GM12801 (cell line): Measurements from ENCODE around the gene CACUL1.

Source experiments
- TF ChIP-seq, protein P1 (sequence below): IDR thresholded peaks from one replicate; pipeline ENCODE4 v1.5.1; 2011; ENCODE audit warnings: control low read depth; ENCODE audit not compliant: insufficient read length; ENCODE audit errors: extremely low read depth

Gene CACUL1

DNA sequence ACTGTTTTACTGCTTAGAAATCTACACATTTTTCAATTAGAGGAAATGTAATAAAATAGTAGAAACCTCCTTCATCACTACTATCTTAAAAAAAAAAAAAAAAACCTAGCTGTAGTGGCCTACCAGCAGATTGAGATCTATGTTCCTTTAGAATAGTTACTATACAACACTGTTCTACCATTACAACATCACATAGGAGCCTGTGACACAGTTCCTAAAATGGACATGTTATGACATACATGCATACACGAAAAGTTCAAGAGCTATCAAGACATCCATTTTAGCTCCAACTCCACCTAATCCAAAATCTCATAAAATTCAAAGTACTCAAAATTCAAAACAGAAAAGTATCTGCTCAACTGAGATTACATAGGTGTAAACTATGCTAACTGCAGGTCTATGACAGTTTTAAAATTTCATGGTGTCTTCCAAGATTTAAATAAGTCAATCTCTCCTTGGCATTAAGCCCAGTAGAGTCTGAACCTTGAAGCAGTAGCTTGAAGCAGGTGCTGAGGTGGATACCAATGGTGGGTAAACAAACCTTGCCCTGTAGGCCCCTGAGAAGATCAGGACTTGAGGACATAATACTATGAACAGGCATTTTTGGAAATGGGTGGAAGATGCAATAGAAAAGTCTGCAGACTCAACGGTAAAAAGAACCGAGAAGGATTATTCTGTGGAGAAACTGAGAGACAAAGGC lies 17.0 kb downstream of the CACUL1 start:
- TF ChIP-seq, protein P1, sequence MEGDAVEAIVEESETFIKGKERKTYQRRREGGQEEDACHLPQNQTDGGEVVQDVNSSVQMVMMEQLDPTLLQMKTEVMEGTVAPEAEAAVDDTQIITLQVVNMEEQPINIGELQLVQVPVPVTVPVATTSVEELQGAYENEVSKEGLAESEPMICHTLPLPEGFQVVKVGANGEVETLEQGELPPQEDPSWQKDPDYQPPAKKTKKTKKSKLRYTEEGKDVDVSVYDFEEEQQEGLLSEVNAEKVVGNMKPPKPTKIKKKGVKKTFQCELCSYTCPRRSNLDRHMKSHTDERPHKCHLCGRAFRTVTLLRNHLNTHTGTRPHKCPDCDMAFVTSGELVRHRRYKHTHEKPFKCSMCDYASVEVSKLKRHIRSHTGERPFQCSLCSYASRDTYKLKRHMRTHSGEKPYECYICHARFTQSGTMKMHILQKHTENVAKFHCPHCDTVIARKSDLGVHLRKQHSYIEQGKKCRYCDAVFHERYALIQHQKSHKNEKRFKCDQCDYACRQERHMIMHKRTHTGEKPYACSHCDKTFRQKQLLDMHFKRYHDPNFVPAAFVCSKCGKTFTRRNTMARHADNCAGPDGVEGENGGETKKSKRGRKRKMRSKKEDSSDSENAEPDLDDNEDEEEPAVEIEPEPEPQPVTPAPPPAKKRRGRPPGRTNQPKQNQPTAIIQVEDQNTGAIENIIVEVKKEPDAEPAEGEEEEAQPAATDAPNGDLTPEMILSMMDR, result no peak

DNA sequence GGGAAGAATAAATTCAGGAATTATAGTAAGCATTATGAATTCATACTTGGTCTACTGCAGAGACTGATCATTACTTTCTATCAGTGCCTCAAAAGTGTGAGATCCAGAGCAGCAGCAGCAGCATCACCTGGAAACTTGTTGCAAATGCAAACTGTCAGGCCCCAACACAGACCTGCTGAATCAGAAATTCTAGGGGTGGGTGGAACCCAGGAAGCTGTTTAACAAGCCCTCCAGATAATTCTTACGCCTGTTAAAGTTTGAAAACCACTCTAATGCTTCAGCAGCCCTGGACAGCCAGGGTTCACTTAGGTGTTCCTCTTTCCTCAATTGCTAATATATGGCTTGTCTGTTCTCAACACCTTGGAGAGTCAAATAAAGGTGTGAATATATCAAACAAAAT lies 19.5 kb downstream of the CACUL1 start:
- TF ChIP-seq, protein P1, result no peak

DNA sequence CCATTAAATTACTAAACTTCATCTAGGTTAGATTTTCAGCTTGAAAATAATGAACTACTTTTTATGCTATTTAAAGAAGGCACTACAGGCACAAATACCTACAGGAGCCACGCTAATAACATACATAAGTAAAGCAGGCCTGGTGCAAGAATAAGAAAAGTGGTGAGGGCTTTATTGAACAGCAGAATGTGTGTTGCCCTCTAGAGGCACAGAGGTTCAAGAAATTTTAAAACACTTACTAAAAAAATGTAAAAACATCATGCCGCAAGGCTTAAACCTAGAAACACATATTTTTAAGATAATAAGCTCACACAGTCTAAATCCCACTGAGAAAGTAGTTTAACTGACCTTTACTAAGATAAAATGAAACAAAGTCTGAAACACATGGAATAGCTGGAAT lies 20.3 kb downstream of the CACUL1 start:
- TF ChIP-seq, protein P1, result no peak

DNA sequence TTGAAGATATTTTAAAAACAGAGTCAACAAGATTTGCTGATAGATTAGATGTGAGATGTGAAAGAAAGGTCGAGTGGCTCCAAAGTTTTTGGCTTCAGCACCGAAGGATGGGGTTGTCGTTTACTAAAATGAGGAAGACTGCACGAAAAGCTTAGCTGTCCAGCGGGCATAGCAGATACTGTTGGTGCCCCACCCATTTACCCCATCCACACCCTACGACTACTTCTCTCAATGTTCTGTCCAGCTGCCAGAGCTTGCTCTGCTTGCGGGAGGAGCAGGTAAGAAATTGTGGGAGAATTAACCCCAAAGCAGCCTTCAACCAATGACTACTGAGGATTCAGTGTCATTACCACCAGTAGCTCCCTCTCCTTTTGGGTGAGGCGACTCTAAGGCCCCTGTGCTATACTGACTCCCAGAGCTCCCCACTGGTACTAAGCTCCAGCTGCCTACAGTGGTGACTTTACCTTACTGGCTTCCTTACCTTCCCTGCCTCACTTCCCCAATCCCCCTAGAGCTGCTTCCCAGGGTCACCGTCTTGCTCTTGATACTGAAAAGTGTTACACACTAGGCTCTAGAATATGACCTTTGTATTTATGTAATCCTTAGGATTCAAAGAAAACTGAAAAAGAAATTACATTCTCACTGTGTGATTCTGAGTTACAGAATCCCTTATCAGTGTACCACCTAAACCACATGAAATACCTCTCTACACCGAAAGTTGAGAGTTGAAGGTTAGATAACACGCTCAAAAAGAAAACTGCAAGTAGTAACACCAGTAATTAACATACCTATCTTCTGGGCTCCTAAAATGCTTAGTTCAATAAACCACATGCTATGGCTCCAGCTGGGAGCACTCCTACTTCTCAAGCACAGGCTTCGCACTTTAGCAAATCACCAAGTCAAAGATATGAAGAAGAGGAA lies 22.3 kb downstream of the CACUL1 start:
- TF ChIP-seq, protein P1, result no peak

DNA sequence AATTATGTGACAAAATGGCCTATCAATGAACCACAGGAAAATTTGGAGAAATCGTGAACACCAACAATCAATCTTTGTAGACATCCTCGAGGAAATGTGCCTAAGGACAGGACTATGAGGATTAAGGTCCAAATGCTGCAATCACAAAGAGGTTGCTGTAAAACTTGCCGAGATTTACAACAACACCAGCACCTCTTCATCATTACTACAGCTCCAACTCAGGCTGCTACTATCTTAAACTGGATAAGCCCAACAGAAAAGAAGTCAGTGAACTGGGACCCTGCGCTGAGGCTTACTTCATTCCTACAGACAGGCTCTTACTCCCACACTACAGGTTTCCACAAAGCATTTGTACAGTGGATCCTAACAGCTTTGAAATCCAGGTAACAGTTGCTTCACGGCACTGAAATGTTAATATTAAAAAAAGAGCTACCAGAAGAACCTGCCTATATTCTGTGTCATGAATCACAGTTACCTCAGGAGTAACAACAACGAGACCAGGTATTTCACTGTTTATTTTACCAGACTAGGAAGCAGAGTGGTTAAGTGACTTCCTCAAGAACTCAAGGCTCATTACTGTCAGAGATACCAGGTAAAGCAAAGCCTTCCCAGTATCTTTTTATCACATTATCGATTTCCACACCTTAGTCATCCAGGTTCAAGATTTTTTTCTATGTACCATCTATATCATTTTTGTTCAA lies 23.9 kb downstream of the CACUL1 start:
- TF ChIP-seq, protein P1, result no peak

DNA sequence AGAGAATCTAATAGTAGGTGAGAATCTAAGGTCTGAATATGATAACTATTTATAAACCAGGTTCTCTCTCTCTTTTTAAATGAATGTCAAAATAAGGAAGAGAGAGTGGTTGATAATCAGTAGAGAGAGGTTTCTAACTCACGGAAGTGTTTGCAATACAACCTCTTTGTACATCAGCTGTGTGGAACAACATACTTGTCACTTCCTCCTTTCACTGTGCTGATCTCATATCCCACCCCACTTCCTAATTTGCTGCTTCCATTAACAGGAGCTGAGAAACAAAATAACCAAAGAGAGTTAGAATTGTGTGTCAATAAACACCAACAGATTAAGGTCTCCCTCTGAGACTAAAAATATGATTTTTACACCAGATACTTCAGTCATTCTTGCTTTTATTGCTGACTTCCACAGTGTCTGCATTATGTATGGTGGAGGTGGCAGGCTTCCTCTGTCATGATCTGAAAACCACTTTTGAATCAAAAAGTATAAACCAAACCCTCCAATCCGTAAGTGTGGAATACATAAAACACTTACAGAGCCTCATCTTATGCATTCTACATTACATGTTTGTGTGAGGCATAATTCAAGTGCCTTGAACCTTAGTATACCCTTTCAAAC lies 25.0 kb downstream of the CACUL1 start:
- TF ChIP-seq, protein P1, result no peak

DNA sequence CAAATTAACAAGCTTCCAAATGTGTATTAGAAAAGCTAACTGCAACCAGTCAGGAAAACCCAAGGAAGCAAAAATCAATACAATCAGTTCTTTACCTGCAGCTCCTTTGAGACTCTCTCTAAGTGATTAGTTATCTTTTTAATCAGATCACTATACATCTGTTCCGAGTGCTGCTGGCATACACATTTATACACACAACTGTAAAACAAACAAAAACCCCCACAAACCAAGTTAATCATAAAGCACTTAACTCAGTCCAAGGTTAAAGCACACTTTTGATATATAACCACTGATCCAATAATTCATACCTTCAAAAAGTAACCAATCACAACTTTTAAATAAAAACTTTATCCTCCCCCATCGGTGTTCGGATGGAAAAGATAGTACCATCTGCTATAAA lies 25.6 kb downstream of the CACUL1 start:
- TF ChIP-seq, protein P1, result no peak
